A673 (cell line): ENCODE measurements around the gene SSPN. TPM values are rescaled to one million over a fixed set of nuclear protein-coding genes. Genes with fewer than 3 reads are reported as not detected.

Experiments used
- Bru-seq: library from RNA; stranded (reverse); fragments of 400-500 nt; gene quantifications from one replicate; lab custom pipeline; 2021; lab: Mats Ljungman, UMichigan
- BruChase-seq, 2 experiments: library from RNA; stranded (reverse); fragments of 400-500 nt; gene quantifications; one replicate each; lab custom pipeline; 2021; lab: Mats Ljungman, UMichigan
- BruUV-seq: library from RNA; stranded (reverse); fragments of 400-500 nt; replicated peaks from 2 replicates; lab custom pipeline; 2021; lab: Mats Ljungman, UMichigan
- CTCF ChIA-PET: fragments of 300-600 bp; sonication (Branson Sonifier 250); formaldehyde crosslinking; loops from one replicate; lab custom pipeline; 2022; ENCODE audit warnings: antibody characterized with exemption; lab: Charles Lee
- POLR2A ChIA-PET: fragments of 300-600 bp; sonication (Branson Sonifier 250); formaldehyde crosslinking; loops from one replicate; lab custom pipeline; 2022; ENCODE audit warnings: antibody characterized with exemption; ENCODE audit not compliant: low non-redundant PET; lab: Charles Lee
- DNase-seq: peaks from one replicate; pipeline ENCODE4 v3.0.0-alpha.2; 2015; ENCODE audit warnings: low spot score
- H3K27ac ChIP-seq: fragments of 200-600 bp; sonication (generic); 2 replicates; pipeline ENCODE4 v1.5.1; 2016; ENCODE audit warnings: mixed run types, low read depth, mild to moderate bottlenecking, mixed read lengths, antibody characterized with exemption, low read length; ENCODE audit not compliant: poor library complexity, severe bottlenecking
- H3K27me3 ChIP-seq: fragments of 200-600 bp; sonication (generic); replicated peaks from 2 replicates; pipeline ENCODE4 v1.6.1; 2017; ENCODE audit warnings: mixed run types, low read depth, mild to moderate bottlenecking, mixed read lengths, antibody characterized with exemption, low read length; ENCODE audit not compliant: insufficient read depth, poor library complexity
- H3K36me3 ChIP-seq: fragments of 200-600 bp; sonication (generic); 2 replicates; pipeline ENCODE4 v1.6.1; 2016; ENCODE audit warnings: mixed run types, mild to moderate bottlenecking, mixed read lengths, antibody characterized with exemption, low read length; ENCODE audit not compliant: insufficient read depth, poor library complexity, severe bottlenecking
- H3K4me1 ChIP-seq: fragments of 200-600 bp; sonication (generic); 2 replicates; pipeline ENCODE4 v1.6.1; 2017; ENCODE audit warnings: mixed run types, mild to moderate bottlenecking, mixed read lengths, antibody characterized with exemption, low read length; ENCODE audit not compliant: insufficient read depth, poor library complexity, severe bottlenecking
- H3K4me3 ChIP-seq: fragments of 200-600 bp; sonication (generic); 2 replicates; pipeline ENCODE4 v1.5.1; 2016; ENCODE audit warnings: low read depth, mixed run types, mild to moderate bottlenecking, mixed read lengths, low read length; ENCODE audit not compliant: poor library complexity, severe bottlenecking
- H3K9me3 ChIP-seq: fragments of 200-600 bp; sonication (generic); 2 replicates; pipeline ENCODE4 v1.6.1; 2016; ENCODE audit warnings: mixed run types, low read depth, mild to moderate bottlenecking, mixed read lengths, antibody characterized with exemption, low read length; ENCODE audit not compliant: poor library complexity, severe bottlenecking
- CTCF ChIP-seq: fragments of 300-800, 200-600 bp; sonication (generic); conservative IDR thresholded peaks from 2 replicates; pipeline ENCODE4 v1.5.1; 2017; ENCODE audit warnings: low read depth, mild to moderate bottlenecking, antibody characterized with exemption, low read length, moderate library complexity, mixed read lengths
- EZH2 ChIP-seq: fragments of 200-600 bp; sonication (generic); IDR thresholded peaks from 2 replicates; pipeline ENCODE4 v1.6.1; 2017; ENCODE audit warnings: borderline replicate concordance, low read depth, mild to moderate bottlenecking, mixed read lengths, antibody characterized with exemption, low read length; ENCODE audit not compliant: poor library complexity, severe bottlenecking
- intact Hi-C: fragments of 100-400 bp; cut with micrococcal nuclease; formaldehyde crosslinking; loops from one replicate; pipeline ENCODE4 v1.10.0; 2022; ENCODE audit not compliant: unreplicated experiment
- long read RNA-seq: library from polyadenylated mRNA; stranded (forward); transcript quantifications from one replicate; pipeline ENCODE4 v2.0.0, GENCODE V29; 2022
- total RNA-seq: library from RNA; stranded (reverse); gene quantifications from 2 replicates; pipeline ENCODE4 v1.2.3, GENCODE V29; 2021

The SSPN gene
- total RNA-seq: 9.8 and 10.3 TPM in 2 replicates
- percentile 41 among the genes with signal in this experiment for Bru-seq, nascent RNA
- percentile 37 among the genes with signal in this experiment for BruChase-seq, experiment 1, labeled RNA remaining after a 2-hour chase
- BruChase-seq, experiment 2, labeled RNA remaining after a 6-hour chase: percentile 44 among the genes with signal in this experiment
- long read RNA-seq, full-length matches to known transcripts: 9 of 11 reads
- long read RNA-seq, partial matches to known transcripts: 0 of 11 reads
- long read RNA-seq, other reads (novel, unspliced or antisense): 2 of 11 reads

GRCh38 chr12:26195250-26195640 lies at the start of gene SSPN:
Gene SSPN, plus strand, starts transcription at chr12:26195573. Its CDS starts 100 bp downstream, at chr12:26195673.
- TF ChIP-seq CTCF (no peak), EZH2 (no peak)
- POLR2A ChIA-PET: no interaction called here

GRCh38 chr12:26148291-26148690 lies 47.1 kb upstream of the SSPN start:
- TF ChIP-seq EZH2 (no peak), CTCF (no peak)
- H3K4me3 ChIP-seq: no peak overlapping the region
- H3K4me1 ChIP-seq: no peaks in the 10 kb centered on the region
- H3K27me3 ChIP-seq: no peaks in the 10 kb centered on the region
- no peak overlapping the region for H3K27ac ChIP-seq
- POLR2A ChIA-PET: no interaction called here
- no peaks in the 10 kb centered on the region for H3K9me3 ChIP-seq
- CTCF ChIA-PET: no interaction called here
- no peaks in the 10 kb centered on the region for H3K36me3 ChIP-seq
- intact Hi-C loops: no loop called here
- no peak for DNase-seq
- BruUV-seq: no TSS peak

More at GRCh38 chr12:26195250-26195640, at the start of gene SSPN:
- H3K36me3 ChIP-seq: no peaks in the 10 kb centered on the region
- BruUV-seq: no TSS peak
- peak within 1 kb of the TSS; percentile 46 for H3K4me3 ChIP-seq
- intact Hi-C loops: loop anchor here (5.0 kb wide), 1 partner anchor 73 kb away; no protein-coding TSS in a partner anchor
- peaks cover 23% of the 10 kb centered on the region for H3K4me1 ChIP-seq
- DNase-seq: peak; percentile 79
- no peaks in the 10 kb centered on the region for H3K27me3 ChIP-seq
- H3K9me3 ChIP-seq: no peaks in the 10 kb centered on the region
- peak within 1 kb of the TSS; percentile 61 for H3K27ac ChIP-seq
- CTCF ChIA-PET: no interaction called here

- Histone ChIP-seq H3K27me3 (no peaks in the 10 kb centered on the region), H3K27ac (no peak overlapping the region), H3K4me1 (no peaks in the 10 kb centered on the region), H3K36me3 (no peaks in the 10 kb centered on the region), H3K9me3 (no peaks in the 10 kb centered on the region), H3K4me3 (no peak overlapping the region)
- no TSS peak for BruUV-seq
- TF ChIP-seq EZH2 (no peak), CTCF (no peak)
- intact Hi-C loops: no loop called here
- POLR2A ChIA-PET: no interaction called here
- no peak for DNase-seq
- CTCF ChIA-PET: no interaction called here
Measured at GRCh38 chr12:26149968-26150500, 45.3 kb upstream of the SSPN start.
